K562 (cell line): ENCODE data around the gene DAD1. TPM values are rescaled to one million over a fixed set of nuclear protein-coding genes. Genes with fewer than 3 reads are reported as not detected.

ENCODE experiments used
- ATAC-seq: fragments of 200-7000 bp; cut with Tn5 transposase; 3 replicates; pipeline ENCODE4 v1.9.1; 2020; ENCODE audit warnings: moderate library complexity
- BruUV-seq: library from RNA; stranded (reverse); fragments of 400-500 nt; replicated peaks from 2 replicates; lab custom pipeline; 2021; lab: Mats Ljungman, UMichigan
- CTCF ChIA-PET: fragments of 300-600 bp; formaldehyde crosslinking; extraction: SDS; loops from one replicate; lab custom pipeline; 2021; ENCODE audit warnings: low intra/inter-chr PET ratio; lab: Yijun Ruan, JAX
- POLR2A ChIA-PET: fragments of 300-600, 350-650 bp; sonication (Branson Sonifier 250); formaldehyde crosslinking; extraction: SDS; loops from one replicate; lab custom pipeline; 2021; ENCODE audit warnings: antibody characterized with exemption, inconsistent platforms; lab: Yijun Ruan, JAX
- DNase-seq, 4 experiments: peaks; one replicate each; pipeline versions ENCODE4 v3.0.0 to v3.0.0-alpha.2; 2011 to 2018; ENCODE audit warnings: low spot score in 3 of 4, mixed read lengths in 3 of 4; ENCODE audit errors: extremely low read depth in 1 of 4
- FAIRE-seq: peaks from 2 replicates; lab custom pipeline; 2011; peaks lifted over from hg19 to GRCh38; lab: Jason Lieb, UNC
- H2AFZ ChIP-seq: 2 replicates; pipeline ENCODE4 v1.6.0; 2011; ENCODE audit warnings: low read depth, low read length, control low read depth, inconsistent platforms
- H3K27ac ChIP-seq: fragments of 200-600 bp; 3 replicates; pipeline ENCODE4 v1.8.0; 2011; ENCODE audit warnings: low read depth, mild to moderate bottlenecking, control low read depth, inconsistent platforms, low read length, moderate library complexity, mixed read lengths; ENCODE audit errors: extremely low read depth
- H3K27me3 ChIP-seq, 2 experiments: fragments of 300-600 bp in 1 of 2; 2 replicates in 1 of 2; 3 replicates in 1 of 2; pipeline versions ENCODE4 v1.6.0 to v1.8.0; 2011; ENCODE audit warnings: inconsistent platforms in 2 of 2, low read length in 2 of 2, mild to moderate bottlenecking in 1 of 2, mixed read lengths in 1 of 2, moderate library complexity in 1 of 2; ENCODE audit not compliant: control insufficient read depth in 2 of 2, insufficient read depth in 2 of 2
- H3K36me3 ChIP-seq: fragments of 300-600 bp; 3 replicates; pipeline ENCODE4 v1.8.0; 2011; ENCODE audit warnings: mild to moderate bottlenecking, low read length, inconsistent platforms; ENCODE audit not compliant: control insufficient read depth, insufficient read depth
- H3K4me1 ChIP-seq, 2 experiments: fragments of 200-600 bp in 1 of 2; replicated peaks in 1 of 2; 2 replicates in 1 of 2; 3 replicates in 1 of 2; pipeline versions ENCODE4 v1.5.1 to v1.8.0; 2011; ENCODE audit warnings: inconsistent platforms in 2 of 2, low read length in 2 of 2, mild to moderate bottlenecking in 1 of 2, mixed read lengths in 1 of 2, moderate library complexity in 1 of 2; ENCODE audit not compliant: control insufficient read depth in 2 of 2, insufficient read depth in 2 of 2
- H3K4me2 ChIP-seq: 2 replicates; pipeline ENCODE4 v1.6.1; 2011; ENCODE audit warnings: low read length, control low read depth, inconsistent platforms, mixed read lengths; ENCODE audit not compliant: insufficient read depth
- H3K4me3 ChIP-seq: fragments of 200-600 bp; sonication (generic), shearing (Covaris generic); 2 replicates; pipeline ENCODE4 v1.5.1; 2016; ENCODE audit warnings: control low read depth, inconsistent platforms
- H3K79me2 ChIP-seq: fragments of 200-600 bp; 3 replicates; pipeline ENCODE4 v1.8.0; 2011; ENCODE audit warnings: low read length, inconsistent platforms; ENCODE audit not compliant: control insufficient read depth, insufficient read depth
- H3K9ac ChIP-seq, 2 experiments: 2 replicates each; pipeline versions ENCODE4 v1.6.0 to v1.6.1; 2011; ENCODE audit warnings: low read depth in 2 of 2, low read length in 2 of 2, control low read depth in 1 of 2, inconsistent platforms in 1 of 2, mild to moderate bottlenecking in 1 of 2, mixed read lengths in 1 of 2; ENCODE audit not compliant: insufficient read depth in 1 of 2
- H3K9me1 ChIP-seq: one replicate; pipeline ENCODE4 v1.6.0; 2011; ENCODE audit warnings: inconsistent platforms, mild to moderate bottlenecking, low read length, moderate library complexity; ENCODE audit not compliant: control insufficient read depth, insufficient read depth
- H3K9me3 ChIP-seq: replicated peaks from 2 replicates; pipeline ENCODE4 v1.5.1; 2011; ENCODE audit warnings: low read depth, low read length, inconsistent platforms; ENCODE audit not compliant: control insufficient read depth, insufficient read depth
- H4K20me1 ChIP-seq: replicated peaks from 2 replicates; pipeline ENCODE4 v1.6.1; 2011; ENCODE audit warnings: low read length, inconsistent platforms, mixed read lengths; ENCODE audit not compliant: control insufficient read depth, insufficient read depth
- CHD2 ChIP-seq: IDR thresholded peaks from 2 replicates; pipeline ENCODE4 v1.6.1; 2011; ENCODE audit warnings: low read depth, low read length
- HDAC1 ChIP-seq, 2 experiments: fragments of 450-650 bp; IDR thresholded peaks; 2 replicates each; pipeline ENCODE4 v1.6.1; 2016 to 2017; ENCODE audit warnings: inconsistent platforms in 1 of 2, mild to moderate bottlenecking in 1 of 2, moderate library complexity in 1 of 2
- MAFF ChIP-seq: IDR thresholded peaks from 2 replicates; pipeline ENCODE4 v1.6.1; 2012; ENCODE audit warnings: low read length, improper control_type of control experiment
- NCOA2 ChIP-seq, 2 experiments: fragments of 450-650 bp; IDR thresholded peaks; 2 replicates each; pipeline ENCODE4 v1.6.1; 2018; ENCODE audit warnings: mild to moderate bottlenecking in 2 of 2, moderate library complexity in 1 of 2; ENCODE audit not compliant: partially characterized antibody in 2 of 2
- PHF8 ChIP-seq: fragments of 200-600 bp; sonication (generic); IDR thresholded peaks from 2 replicates; pipeline ENCODE4 v1.6.1; 2012; ENCODE audit warnings: mixed run types, mild to moderate bottlenecking, inconsistent platforms, low read length, moderate library complexity, borderline replicate concordance
- POLR2G ChIP-seq: fragments of 200-400 bp; formaldehyde crosslinking; IDR thresholded peaks from 2 replicates; pipeline ENCODE4 v1.6.1; 2017; ENCODE audit warnings: low read depth, mild to moderate bottlenecking, antibody characterized with exemption, low read length, moderate library complexity
- RBM25 ChIP-seq: fragments of 200-400 bp; formaldehyde crosslinking; IDR thresholded peaks from 2 replicates; pipeline ENCODE4 v1.6.1; 2018; ENCODE audit warnings: low read length, low read depth, moderate library complexity; ENCODE audit not compliant: severe bottlenecking
- SRSF9 ChIP-seq: fragments of 200-400 bp; formaldehyde crosslinking; IDR thresholded peaks from 2 replicates; pipeline ENCODE4 v1.6.1; 2017; ENCODE audit warnings: low read depth, low read length, borderline replicate concordance
- TBL1XR1 ChIP-seq, 2 experiments: IDR thresholded peaks; 2 replicates each; pipeline ENCODE4 v1.6.1; 2012; ENCODE audit warnings: improper control_type of control experiment in 2 of 2, low read length in 2 of 2, mild to moderate bottlenecking in 1 of 2
- TEAD2 ChIP-seq: fragments of 450-650 bp; IDR thresholded peaks from 2 replicates; pipeline ENCODE4 v1.6.1; 2016; ENCODE audit warnings: missing genetic modification characterization, control low read depth, missing compliant biosample characterization
- XRCC4 ChIP-seq: IDR thresholded peaks from one replicate; pipeline ENCODE4 v1.6.1; 2011; ENCODE audit not compliant: insufficient read depth, insufficient read length; ENCODE audit errors: extremely low read depth
- ZBTB7A ChIP-seq: IDR thresholded peaks from 2 replicates; pipeline ENCODE4 v1.6.1; 2011; ENCODE audit warnings: low read depth, mild to moderate bottlenecking, low read length, moderate library complexity, borderline replicate concordance; ENCODE audit not compliant: control insufficient read depth
- ZKSCAN1 ChIP-seq: fragments of 150-350 bp; IDR thresholded peaks from 2 replicates; pipeline ENCODE4 v1.6.1; 2016; ENCODE audit warnings: low read depth, low read length
- ZNF174 ChIP-seq: fragments of 250-450 bp; sonication (Bioruptor Pico); IDR thresholded peaks from 2 replicates; pipeline ENCODE4 v1.4.0; 2020; ENCODE audit warnings: mild to moderate bottlenecking
- ZNF212 ChIP-seq: fragments of 450-650 bp; formaldehyde crosslinking; IDR thresholded peaks from 2 replicates; pipeline ENCODE4 v1.4.0; 2020; ENCODE audit warnings: mild to moderate bottlenecking
- ZNF785 ChIP-seq: fragments of 250-450 bp; sonication (Bioruptor Pico); IDR thresholded peaks from 2 replicates; pipeline ENCODE4 v1.4.0; 2020; ENCODE audit warnings: mild to moderate bottlenecking
- WGBS: fragments of 100-300 bp; shearing (Covaris generic); methylation state at CpG from one replicate; pipeline ENCODE4 v1.1.6; 2016; ENCODE audit warnings: low coverage, mixed read lengths; ENCODE audit not compliant: insufficient coverage; ENCODE audit errors: missing lambda C conversion rate; 5-methylcytosine and 5-hydroxymethylcytosine counted together
- in situ Hi-C: fragments of 300-500 bp; cut with MboI; formaldehyde crosslinking; loops from 4 replicates; pipeline ENCODE4 v1.15.0; 2018; ENCODE audit warnings: inconsistent platforms, mixed read lengths
- intact Hi-C: fragments of 100-400 bp; cut with micrococcal nuclease; formaldehyde crosslinking; loops from 2 replicates; pipeline ENCODE4 v1.14.2; 2022
- polyA plus RNA-seq, 8 experiments: library from polyadenylated mRNA; depleted of rRNA in 4 of 8; stranded (reverse) in 5 of 8; unstranded in 3 of 8; fragments of >200 nt; fragmentation: Nextera tagmentation in 2 of 8; fragmentation: Illumina TruSeq in 1 of 8; extraction: Ambion mirVana in 2 of 8; extraction: Trizol in 1 of 8; gene quantifications; 2 replicates each; pipeline versions ENCODE4 v1.2.1 to v1.2.3, GENCODE V29; 2011 to 2014; ENCODE audit warnings: inconsistent platforms in 1 of 8, missing spikeins in 1 of 8
- total RNA-seq, 7 experiments: library from RNA; depleted of rRNA in 6 of 7; stranded (reverse); fragments of >200 nt in 6 of 7; fragmentation: Illumina TruSeq in 2 of 7; extraction: Trizol in 2 of 7; gene quantifications; 2 replicates each; pipeline versions ENCODE4 v1.2.1 to v1.2.3, GENCODE V29; 2011 to 2021; ENCODE audit warnings: low replicate concordance in 1 of 7
- TF ChIP-seq, protein P1 (sequence below): fragments of 250-450 bp; sonication (Bioruptor Pico); IDR thresholded peaks from 2 replicates; pipeline ENCODE4 v1.5.0; 2022; ENCODE audit warnings: mild to moderate bottlenecking

The DAD1 gene
- total and polyA plus RNA-seq, 9 of the 15 experiments (the other 6 are each of a cell fraction or from before 2014, with no cell fraction given): 104 to 617 (median 222) TPM

DNA sequence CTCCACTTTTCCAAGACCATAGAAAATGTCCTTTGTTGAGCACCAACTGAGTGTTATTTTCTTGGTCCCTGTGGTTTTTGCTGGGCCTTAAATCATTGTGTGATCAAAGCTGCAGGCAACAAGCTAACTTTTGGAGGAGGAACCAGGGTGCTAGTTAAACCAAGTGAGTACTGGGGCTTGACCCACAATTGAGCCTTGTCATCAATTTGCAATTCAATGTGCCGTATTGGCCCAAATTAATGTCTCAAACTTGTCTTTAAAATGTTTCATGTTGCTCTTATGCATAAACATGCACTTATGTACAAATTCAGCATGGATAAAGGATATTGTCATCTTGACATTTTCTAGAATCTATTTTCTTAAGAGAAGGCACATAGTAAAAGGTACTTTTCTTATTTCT lies 62.3 kb downstream of the DAD1 start:
- Histone ChIP-seq H3K27me3 (peaks cover 0 to 4% of the 10 kb centered on the region in 2 experiments; a peak in 1 of 5 replicates), H3K4me1 (no peaks in the 10 kb centered on the region), H3K9me1 (no peaks in the 10 kb centered on the region), H3K27ac (no peak overlapping the region), H3K9ac (no peak overlapping the region), H4K20me1 (no peaks in the 10 kb centered on the region), H3K36me3 (no peaks in the 10 kb centered on the region), H3K4me3 (no peak overlapping the region), H3K9me3 (no peaks in the 10 kb centered on the region), H2AFZ (no peak overlapping the region), H3K79me2 (no peaks in the 10 kb centered on the region), H3K4me2 (no peak overlapping the region)
- ATAC-seq (no peak), FAIRE-seq (no peak), DNase-seq (no peak)
- WGBS: 50% methylated on average over 1 of the region's 1 CpG
- BruUV-seq: no TSS peak
- no peak for TF ChIP-seq ZNF212
- no peak for TF ChIP-seq TEAD2 (tag)
- TF ChIP-seq ZKSCAN1: no peak
- no peak for TF ChIP-seq RBM25
- no peak for TF ChIP-seq MAFF
- no peak for TF ChIP-seq NCOA2 (IDR thresholded peaks at IDR 0.05; ENCODE audit: partially characterized antibody in 2 of 2)
- TF ChIP-seq HDAC1 (IDR thresholded peaks at IDR 0.05): no peak
- no peak for TF ChIP-seq ZNF785 (CRISPR knock-in tag)
- no peak for TF ChIP-seq CHD2
- no peak for TF ChIP-seq XRCC4
- TF ChIP-seq TBL1XR1 (IDR thresholded peaks at IDR 0.05; ENCODE audit: low read length in 2 of 2): no peak
- TF ChIP-seq ZNF174 (CRISPR knock-in tag): no peak
- TF ChIP-seq ZBTB7A: no peak
- TF ChIP-seq PHF8: no peak
- TF ChIP-seq, protein P1, sequence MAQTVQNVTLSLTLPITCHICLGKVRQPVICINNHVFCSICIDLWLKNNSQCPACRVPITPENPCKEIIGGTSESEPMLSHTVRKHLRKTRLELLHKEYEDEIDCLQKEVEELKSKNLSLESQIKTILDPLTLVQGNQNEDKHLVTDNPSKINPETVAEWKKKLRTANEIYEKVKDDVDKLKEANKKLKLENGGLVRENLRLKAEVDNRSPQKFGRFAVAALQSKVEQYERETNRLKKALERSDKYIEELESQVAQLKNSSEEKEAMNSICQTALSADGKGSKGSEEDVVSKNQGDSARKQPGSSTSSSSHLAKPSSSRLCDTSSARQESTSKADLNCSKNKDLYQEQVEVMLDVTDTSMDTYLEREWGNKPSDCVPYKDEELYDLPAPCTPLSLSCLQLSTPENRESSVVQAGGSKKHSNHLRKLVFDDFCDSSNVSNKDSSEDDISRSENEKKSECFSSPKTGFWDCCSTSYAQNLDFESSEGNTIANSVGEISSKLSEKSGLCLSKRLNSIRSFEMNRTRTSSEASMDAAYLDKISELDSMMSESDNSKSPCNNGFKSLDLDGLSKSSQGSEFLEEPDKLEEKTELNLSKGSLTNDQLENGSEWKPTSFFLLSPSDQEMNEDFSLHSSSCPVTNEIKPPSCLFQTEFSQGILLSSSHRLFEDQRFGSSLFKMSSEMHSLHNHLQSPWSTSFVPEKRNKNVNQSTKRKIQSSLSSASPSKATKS (CRISPR knock-in tag): no peak
- TF ChIP-seq POLR2G: no peak
- no peak for TF ChIP-seq SRSF9
- in situ Hi-C loops: no loop called here
- CTCF ChIA-PET: no interaction called here
- intact Hi-C loops: no loop called here
- POLR2A ChIA-PET: no interaction called here
